CD4-positive, alpha-beta T cell treated with Interleukin-10 for 1 hour (primary cell): ENCODE data around the gene TM4SF18.
A peak's percentile ranks its signal among the peaks of the same experiment; 100 is the strongest.

Experiments
- DNase-seq: peaks from one replicate; pipeline ENCODE4 v3.0.0-alpha.2; 2020

Gene TM4SF18

GRCh38 chr3:149280671-149281349 is 52.6 kb downstream of the TM4SF18 start:
- DNase-seq, result no peak

- DNase-seq, result no peak
These were observed 54.5 kb downstream of the TM4SF18 start for GRCh38 chr3:149278911-149279310.

- peak; percentile 53 for DNase-seq
These were observed 56.1 kb downstream of the TM4SF18 start for GRCh38 chr3:149277331-149277813.

GRCh38 chr3:149276619-149277018 is 56.8 kb downstream of the TM4SF18 start:
- DNase-seq, result no peak

- no peak for DNase-seq
These were observed 59.2 kb downstream of the TM4SF18 start for GRCh38 chr3:149274220-149274619.

- DNase-seq, result peak; percentile 74
These were observed 60.2 kb downstream of the TM4SF18 start for GRCh38 chr3:149273096-149273751.

GRCh38 chr3:149271669-149272068 is 61.8 kb downstream of the TM4SF18 start:
- no peak for DNase-seq

- no peak for DNase-seq
These were observed 63.3 kb downstream of the TM4SF18 start for GRCh38 chr3:149270180-149270579.

GRCh38 chr3:149269687-149270086 is 63.7 kb downstream of the TM4SF18 start:
- DNase-seq, result no peak
